Activated CD4-positive, alpha-beta T cell treated with anti-CD3 and anti-CD28 coated beads, Interleukin-2, amount 50 U/mL, for 48 hours (primary cell): Measurements from ENCODE around the gene UBA5.
"Not testable (repeated sequence)": the region's sequence is repeated elsewhere in the genome, so short reads cannot be mapped to it uniquely, and the experiment has no call there.

ENCODE experiments used
- DNase-seq, 2 experiments: peaks; one replicate each; pipeline ENCODE4 v3.0.0-alpha.2; 2020

UBA5 gene

GRCh38 chr3:132660052-132660810, at the start of gene UBA5:
TSS of gene UBA5 (plus strand) at chr3:132660329. CDS start at chr3:132660538, 209 bp downstream.
- DNase-seq, result peak; percentile 73 to 78

- not testable (repeated sequence) for DNase-seq
Observed at GRCh38 chr3:132615301-132615700, 44.8 kb upstream of the UBA5 start.

DNA sequence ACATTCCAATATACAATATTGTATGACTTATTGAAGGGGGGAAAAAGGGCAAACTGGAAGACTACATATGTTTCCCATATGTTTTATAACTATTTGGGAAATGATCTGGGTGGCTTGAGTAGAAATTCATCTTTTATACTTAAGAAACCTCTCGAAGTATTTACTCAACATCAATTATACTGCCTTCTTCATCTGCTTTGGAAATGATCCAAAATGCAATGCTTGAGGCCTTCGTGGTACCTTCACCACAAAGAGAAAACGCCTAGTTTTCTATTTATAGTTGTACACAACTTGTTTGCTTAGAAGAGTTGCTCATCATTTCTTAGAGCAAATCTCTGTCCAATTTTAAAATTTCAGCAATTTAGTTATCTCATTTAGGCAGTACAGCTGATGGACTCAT, 44.2 kb upstream of the UBA5 start:
- DNase-seq, result no peak

- no peak for DNase-seq
Observed at GRCh38 chr3:132616780-132617179, 43.3 kb upstream of the UBA5 start.

DNA sequence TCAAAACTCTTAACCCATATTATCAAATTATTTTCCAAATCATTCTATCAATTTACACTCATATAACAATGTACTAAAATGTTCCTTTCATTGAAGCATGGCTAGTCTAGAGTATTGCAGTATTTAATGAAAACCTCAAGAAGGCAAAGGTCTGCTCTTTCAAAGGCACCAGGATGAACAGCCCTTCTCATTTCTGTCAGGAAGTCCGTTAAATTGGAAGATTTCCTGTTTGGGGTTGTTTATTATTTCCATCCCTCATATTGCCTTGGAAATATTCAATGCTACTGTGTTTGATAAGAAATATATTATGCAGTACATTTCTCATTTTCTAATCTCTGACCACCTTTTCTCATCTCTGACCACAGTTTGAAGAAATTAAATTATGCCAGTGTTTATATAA, 38.0 kb upstream of the UBA5 start:
- DNase-seq, result no peak

- DNase-seq, result no peak
Observed at GRCh38 chr3:132622761-132623160, 37.4 kb upstream of the UBA5 start.

- no peak for DNase-seq
Observed at GRCh38 chr3:132623646-132624045, 36.5 kb upstream of the UBA5 start.

GRCh38 chr3:132624790-132625189, 35.3 kb upstream of the UBA5 start:
- DNase-seq, result no peak

GRCh38 chr3:132625613-132626012, 34.5 kb upstream of the UBA5 start:
- no peak for DNase-seq

GRCh38 chr3:132626955-132627354, 33.2 kb upstream of the UBA5 start:
- DNase-seq, result no peak

DNA sequence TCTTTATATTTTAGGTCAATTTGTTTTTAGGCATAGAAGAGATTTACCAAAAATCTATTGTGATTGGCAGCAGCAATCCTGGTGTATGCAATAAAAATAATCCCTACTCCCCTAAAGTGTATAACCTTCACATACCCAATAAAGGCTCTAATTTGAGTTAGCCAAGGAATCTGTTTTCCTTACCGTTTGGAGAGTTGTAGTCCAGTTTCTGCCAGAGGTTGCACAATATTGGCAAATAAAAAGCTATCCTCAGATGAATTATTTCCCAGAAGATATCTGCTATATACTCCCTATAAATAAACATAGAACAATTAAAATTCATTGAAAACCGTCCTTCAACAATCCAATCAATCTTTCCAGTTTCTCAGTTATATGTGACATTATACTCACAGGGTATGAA, 32.0 kb upstream of the UBA5 start:
- no peak for DNase-seq

DNA sequence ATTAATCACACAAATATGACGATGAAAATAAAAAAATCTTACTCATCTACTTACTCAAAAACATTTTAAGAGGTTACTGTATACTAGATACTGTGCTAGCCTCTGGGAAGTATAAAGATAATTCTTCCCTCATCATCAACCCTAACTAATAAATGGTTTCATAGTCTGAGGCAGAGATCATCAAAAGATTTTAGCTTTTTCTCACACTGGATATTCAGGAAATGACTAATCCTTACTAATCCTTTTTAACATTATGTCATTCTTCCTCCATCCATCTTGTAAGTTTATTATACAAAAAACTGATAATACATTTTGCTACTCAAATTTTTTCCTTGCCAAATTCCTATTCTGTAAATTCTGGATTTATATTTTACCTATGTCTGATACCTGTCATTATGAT, 30.2 kb upstream of the UBA5 start:
- DNase-seq, result no peak

- no peak for DNase-seq
Observed at GRCh38 chr3:132630612-132631011, 29.5 kb upstream of the UBA5 start.

DNA sequence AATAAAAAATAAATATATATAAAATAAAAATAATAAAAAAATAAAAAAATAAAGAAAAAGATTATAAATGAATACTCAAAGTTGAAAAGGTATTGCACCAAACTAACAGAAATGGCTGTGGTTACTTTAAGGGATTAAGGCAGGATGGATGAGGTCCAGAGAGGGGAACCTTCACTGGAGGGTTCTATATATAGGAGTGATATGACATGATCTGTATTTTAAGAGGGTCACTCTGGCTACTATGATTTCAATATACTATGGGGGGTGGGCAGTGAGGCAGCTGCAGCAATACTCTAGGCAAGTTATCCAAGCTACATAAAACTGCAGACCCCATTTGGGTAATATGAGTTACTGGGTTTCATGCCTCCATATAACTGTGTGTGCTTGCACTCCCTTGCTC, 25.1 kb upstream of the UBA5 start:
- no peak for DNase-seq

DNA sequence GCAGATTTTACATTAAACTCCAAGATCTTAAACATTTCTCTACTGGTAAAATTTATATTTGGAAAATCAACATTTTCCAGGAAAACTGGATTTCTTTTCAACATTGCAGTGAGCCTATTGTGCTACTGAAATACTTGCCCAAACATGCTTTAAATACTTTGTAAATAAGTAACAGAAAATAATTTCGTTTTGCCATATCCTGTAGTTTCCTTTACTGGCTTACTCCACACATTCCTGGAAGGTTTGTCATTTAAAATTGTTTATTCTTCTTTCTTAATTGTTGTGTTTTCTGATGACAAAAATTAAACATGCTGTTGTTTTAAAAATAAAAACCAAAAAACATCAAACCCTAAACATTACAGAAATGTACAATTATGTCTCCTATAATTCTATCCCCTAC, 22.5 kb upstream of the UBA5 start:
- no peak for DNase-seq

- no peak for DNase-seq
Observed at GRCh38 chr3:132638706-132639105, 21.4 kb upstream of the UBA5 start.

DNA sequence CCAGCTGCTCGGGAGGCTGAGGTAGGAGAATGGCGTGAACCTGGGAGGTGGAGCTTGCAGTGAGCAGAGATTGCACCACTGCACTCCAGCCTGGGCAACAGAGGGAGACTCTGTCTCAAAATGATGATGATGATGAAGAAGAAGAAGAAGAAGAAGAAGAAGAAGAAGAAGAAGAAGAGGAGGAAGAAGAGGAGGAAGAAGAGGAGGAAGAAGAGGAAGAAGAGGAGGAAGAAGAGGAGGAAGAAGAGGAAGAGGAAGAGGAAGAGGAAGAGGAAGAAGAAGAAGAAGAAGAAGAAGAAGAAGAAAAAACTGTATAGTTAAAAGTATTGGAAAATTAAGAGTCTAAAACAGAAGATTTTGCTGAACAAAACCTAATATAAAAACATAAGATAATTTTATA, 18.7 kb upstream of the UBA5 start:
- DNase-seq, result not testable (repeated sequence)

DNA sequence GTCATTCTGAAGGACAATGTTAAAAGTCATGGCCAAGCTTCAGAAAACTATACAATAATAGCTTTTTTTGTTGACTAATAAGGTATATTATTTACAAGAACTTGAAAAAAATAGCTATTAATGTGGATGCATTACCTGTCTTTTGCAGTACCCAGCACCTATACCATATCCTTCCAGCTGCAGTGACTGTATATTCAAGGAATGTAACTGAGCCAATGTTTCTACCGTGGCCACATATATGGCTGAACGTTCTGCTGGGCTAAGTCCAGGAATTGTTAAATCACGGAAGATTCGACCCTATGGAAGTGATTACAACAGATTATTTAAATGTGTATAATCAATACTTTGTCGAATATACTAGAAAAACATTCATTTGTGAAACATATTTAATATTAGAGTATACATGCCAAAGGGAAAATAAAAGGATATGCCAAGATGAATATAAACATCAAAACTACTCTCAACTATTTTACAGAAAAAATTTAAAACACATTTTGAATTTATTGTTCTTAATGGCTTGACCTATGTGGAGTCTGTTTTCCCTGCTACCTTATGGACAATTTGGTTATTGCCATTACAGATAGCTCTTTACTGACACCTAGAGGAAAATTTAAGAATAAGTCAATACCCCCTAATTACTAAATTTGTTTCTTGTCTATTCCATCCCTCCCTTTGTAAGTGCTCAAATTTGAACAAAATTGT, 18.1 kb upstream of the UBA5 start:
- DNase-seq, result no peak

GRCh38 chr3:132642539-132642847, 17.6 kb upstream of the UBA5 start:
- DNase-seq, result no peak

GRCh38 chr3:132643366-132643765, 16.8 kb upstream of the UBA5 start:
- no peak for DNase-seq

DNA sequence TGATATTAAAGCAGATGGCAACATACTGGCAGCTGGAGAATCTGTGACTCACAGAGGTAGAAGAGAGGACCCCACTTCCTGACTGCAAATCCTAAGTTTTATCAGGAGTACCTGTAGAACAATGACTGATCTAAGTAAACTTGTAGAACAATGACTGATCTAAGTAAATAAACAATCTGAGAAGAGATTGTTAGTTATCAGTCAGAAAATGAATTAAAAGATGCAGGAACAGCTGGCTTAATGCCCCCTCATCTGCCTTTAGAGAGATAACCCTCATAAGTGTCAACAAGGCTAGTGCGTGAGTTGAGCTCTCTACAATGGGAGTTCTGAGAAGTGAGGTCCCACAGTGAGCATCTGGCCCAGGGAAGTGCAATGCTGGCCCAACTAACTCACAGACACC, 15.1 kb upstream of the UBA5 start:
- DNase-seq, result no peak

GRCh38 chr3:132650153-132650552, 10.0 kb upstream of the UBA5 start:
- no peak for DNase-seq

GRCh38 chr3:132652640-132653270, 7.4 kb upstream of the UBA5 start:
- DNase-seq, result no peak

- no peak for DNase-seq
Observed at GRCh38 chr3:132654190-132654589, 5.9 kb upstream of the UBA5 start.
